ENCODE data around the gene CDCA7L. TPM values are rescaled to one million over a fixed set of nuclear protein-coding genes. Genes with fewer than 3 reads are reported as not detected.

The CDCA7L gene
- total and polyA plus RNA-seq, 3 donors from 2014 or later: 39.9 to 47.1 (median 46.1) TPM

GRCh38 chr7:21911341-21911875 lies 34.3 kb downstream of the CDCA7L start:
- Histone ChIP-seq H3K4me1 (no peaks in the 10 kb centered on the region), H3K36me3 (ENCODE audit: low read depth, missing control alignments) (no peaks in the 10 kb centered on the region), H3K27me3 (no peaks in the 10 kb centered on the region), H3K27ac (no peak overlapping the region), H3K4me3 (no peak overlapping the region), H3K9me3 (no peaks in the 10 kb centered on the region)
- no peak for DNase-seq
- 95 to 96% methylated on average over 8 of the region's 8 CpGs for WGBS, 2 donors
- no peak for TF ChIP-seq POLR2A (IDR thresholded peaks at IDR 0.05)
- TF ChIP-seq, protein P1, sequence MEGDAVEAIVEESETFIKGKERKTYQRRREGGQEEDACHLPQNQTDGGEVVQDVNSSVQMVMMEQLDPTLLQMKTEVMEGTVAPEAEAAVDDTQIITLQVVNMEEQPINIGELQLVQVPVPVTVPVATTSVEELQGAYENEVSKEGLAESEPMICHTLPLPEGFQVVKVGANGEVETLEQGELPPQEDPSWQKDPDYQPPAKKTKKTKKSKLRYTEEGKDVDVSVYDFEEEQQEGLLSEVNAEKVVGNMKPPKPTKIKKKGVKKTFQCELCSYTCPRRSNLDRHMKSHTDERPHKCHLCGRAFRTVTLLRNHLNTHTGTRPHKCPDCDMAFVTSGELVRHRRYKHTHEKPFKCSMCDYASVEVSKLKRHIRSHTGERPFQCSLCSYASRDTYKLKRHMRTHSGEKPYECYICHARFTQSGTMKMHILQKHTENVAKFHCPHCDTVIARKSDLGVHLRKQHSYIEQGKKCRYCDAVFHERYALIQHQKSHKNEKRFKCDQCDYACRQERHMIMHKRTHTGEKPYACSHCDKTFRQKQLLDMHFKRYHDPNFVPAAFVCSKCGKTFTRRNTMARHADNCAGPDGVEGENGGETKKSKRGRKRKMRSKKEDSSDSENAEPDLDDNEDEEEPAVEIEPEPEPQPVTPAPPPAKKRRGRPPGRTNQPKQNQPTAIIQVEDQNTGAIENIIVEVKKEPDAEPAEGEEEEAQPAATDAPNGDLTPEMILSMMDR (IDR thresholded peaks at IDR 0.05): no peak
- intact Hi-C loops (cut with DNase I; ENCODE audit: low total_unique reads): no loop called here

GRCh38 chr7:21910253-21910652 lies 35.4 kb downstream of the CDCA7L start:
- no peak overlapping the region for H3K4me3 ChIP-seq
- DNase-seq: no peak
- WGBS, 2 donors: 85 to 86% methylated on average over 6 of the region's 6 CpGs
- H3K36me3 ChIP-seq (ENCODE audit: low read depth, missing control alignments): no peaks in the 10 kb centered on the region
- no peaks in the 10 kb centered on the region for H3K4me1 ChIP-seq
- intact Hi-C loops (cut with DNase I; ENCODE audit: low total_unique reads): no loop called here
- no peak for TF ChIP-seq POLR2A (IDR thresholded peaks at IDR 0.05)
- TF ChIP-seq, protein P1 (IDR thresholded peaks at IDR 0.05): no peak
- H3K27me3 ChIP-seq: no peaks in the 10 kb centered on the region
- no peak overlapping the region for H3K27ac ChIP-seq
- no peaks in the 10 kb centered on the region for H3K9me3 ChIP-seq

- intact Hi-C loops (cut with DNase I; ENCODE audit: low total_unique reads): no loop called here
- Histone ChIP-seq H3K4me3 (no peak overlapping the region), H3K4me1 (no peaks in the 10 kb centered on the region), H3K27ac (no peak overlapping the region), H3K27me3 (no peaks in the 10 kb centered on the region), H3K9me3 (no peaks in the 10 kb centered on the region), H3K36me3 (ENCODE audit: low read depth, missing control alignments) (no peaks in the 10 kb centered on the region)
- TF ChIP-seq, protein P1 (IDR thresholded peaks at IDR 0.05): no peak
- TF ChIP-seq POLR2A (IDR thresholded peaks at IDR 0.05): no peak
- 95 to 96% methylated on average over 5 of the region's 5 CpGs for WGBS, 2 donors
- no peak for DNase-seq
Observed at GRCh38 chr7:21908746-21909145, 37.0 kb downstream of the CDCA7L start.

- TF ChIP-seq POLR2A (IDR thresholded peaks at IDR 0.05): no peak
- TF ChIP-seq, protein P1 (IDR thresholded peaks at IDR 0.05): no peak
- DNase-seq: no peak
- Histone ChIP-seq H3K9me3 (no peaks in the 10 kb centered on the region), H3K27me3 (no peaks in the 10 kb centered on the region), H3K27ac (no peak overlapping the region), H3K4me1 (no peaks in the 10 kb centered on the region), H3K36me3 (ENCODE audit: low read depth, missing control alignments) (no peaks in the 10 kb centered on the region), H3K4me3 (no peak overlapping the region)
- WGBS, 2 donors: 84 to 85% methylated on average over 14 of the region's 14 CpGs
- intact Hi-C loops (cut with DNase I; ENCODE audit: low total_unique reads): no loop called here
Observed at GRCh38 chr7:21903020-21903786, 42.5 kb downstream of the CDCA7L start.

DNA sequence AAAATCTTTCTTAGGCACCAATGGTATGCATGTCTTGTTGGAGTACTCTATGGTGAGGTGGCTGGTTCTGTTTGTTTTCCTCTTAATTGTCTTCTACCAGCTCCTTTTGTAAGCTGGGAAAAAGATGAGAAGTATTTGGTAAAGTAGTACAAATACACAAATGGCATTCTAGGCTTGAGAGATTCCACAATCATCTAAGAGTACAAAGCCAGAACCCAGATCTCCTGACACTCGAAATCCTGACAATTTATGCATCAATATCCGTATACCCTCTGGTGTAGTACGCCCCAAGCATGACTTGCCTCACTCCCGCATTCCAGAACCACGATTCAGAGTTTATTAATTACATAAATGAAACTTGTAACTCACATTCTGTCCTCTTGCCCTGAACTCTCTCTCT lies 43.5 kb downstream of the CDCA7L start:
- H3K27ac ChIP-seq: no peak overlapping the region
- 78 to 89% methylated on average over 5 of the region's 5 CpGs for WGBS, 2 donors
- H3K4me1 ChIP-seq: no peaks in the 10 kb centered on the region
- intact Hi-C loops (cut with DNase I; ENCODE audit: low total_unique reads): no loop called here
- H3K9me3 ChIP-seq: no peaks in the 10 kb centered on the region
- no peaks in the 10 kb centered on the region for H3K27me3 ChIP-seq
- H3K36me3 ChIP-seq (ENCODE audit: low read depth, missing control alignments): no peaks in the 10 kb centered on the region
- DNase-seq: no peak
- TF ChIP-seq, protein P1 (IDR thresholded peaks at IDR 0.05): no peak
- TF ChIP-seq POLR2A (IDR thresholded peaks at IDR 0.05): no peak
- no peak overlapping the region for H3K4me3 ChIP-seq

All from testis (tissue), 3 donors.